Prostate gland (tissue), 2 donors: Measurements from ENCODE around the gene MRE11. TPM values are rescaled to one million over a fixed set of nuclear protein-coding genes. Genes with fewer than 3 reads are reported as not detected.

Experiments
- DNase-seq: peaks from one replicate; pipeline ENCODE4 v3.0.0-alpha.2; 2019; ENCODE audit warnings: low spot score
- H3K27ac ChIP-seq, 2 donors: fragments of 200-600 bp; sonication (generic); 2 replicates each; pipeline ENCODE4 v1.5.1; 2017 to 2019
- H3K27me3 ChIP-seq: fragments of 200-600 bp; sonication (generic); replicated peaks from 2 replicates; pipeline ENCODE4 v1.5.1; 2019; ENCODE audit not compliant: insufficient read depth
- H3K36me3 ChIP-seq, 2 donors: fragments of 200-600 bp; sonication (generic); 1 replicate in 1 of 2; 2 replicates in 1 of 2; pipeline versions ENCODE4 v1.5.1 to v1.8.1; 2017 to 2019
- H3K4me1 ChIP-seq: fragments of 200-600 bp; sonication (generic); replicated peaks from 2 replicates; pipeline ENCODE4 v1.5.1; 2019
- H3K4me3 ChIP-seq, 2 donors: fragments of 200-600 bp; sonication (generic); 2 replicates each; pipeline ENCODE4 v1.5.1; 2017 to 2019
- H3K9me3 ChIP-seq: fragments of 200-600 bp; sonication (generic); 2 replicates; pipeline ENCODE4 v1.5.1; 2017
- POLR2A ChIP-seq: fragments of 450-650 bp; IDR thresholded peaks from one replicate; pipeline ENCODE4 v1.6.1; 2016; ENCODE audit warnings: antibody characterized with exemption, mild to moderate bottlenecking
- POLR2AphosphoS5 ChIP-seq: sonication (generic); formaldehyde crosslinking; IDR thresholded peaks from one replicate; pipeline ENCODE4 v1.6.1; 2017; ENCODE audit warnings: antibody characterized with exemption
- WGBS: methylation state at CpG from one replicate; pipeline ENCODE4 v1.1.5; 2018; 5-methylcytosine and 5-hydroxymethylcytosine counted together
- intact Hi-C: fragments of 100-400 bp; cut with DNase I; formaldehyde crosslinking; loops from one replicate; pipeline ENCODE4 v1.14.2; 2022
- total RNA-seq, 2 donors: library from RNA; depleted of rRNA; stranded (reverse); fragments of >200 nt; gene quantifications; one replicate each; pipeline ENCODE4 v1.1.0, GENCODE V29; 2016
- TF ChIP-seq, protein P1 (sequence below), 4 experiments: fragments of 200-600 bp in 2 of 4; fragments of 450-650 bp in 2 of 4; sonication (generic) in 2 of 4; IDR thresholded peaks; 1 replicate in 3 of 4; 2 replicates in 1 of 4; pipeline ENCODE4 v1.5.1; 2016 to 2019; ENCODE audit warnings: antibody characterized with exemption in 4 of 4, mild to moderate bottlenecking in 2 of 4, moderate library complexity in 2 of 4

The MRE11 gene
- total RNA-seq, 2 donors from 2014 or later, result 12.3 to 14.1 TPM

DNA sequence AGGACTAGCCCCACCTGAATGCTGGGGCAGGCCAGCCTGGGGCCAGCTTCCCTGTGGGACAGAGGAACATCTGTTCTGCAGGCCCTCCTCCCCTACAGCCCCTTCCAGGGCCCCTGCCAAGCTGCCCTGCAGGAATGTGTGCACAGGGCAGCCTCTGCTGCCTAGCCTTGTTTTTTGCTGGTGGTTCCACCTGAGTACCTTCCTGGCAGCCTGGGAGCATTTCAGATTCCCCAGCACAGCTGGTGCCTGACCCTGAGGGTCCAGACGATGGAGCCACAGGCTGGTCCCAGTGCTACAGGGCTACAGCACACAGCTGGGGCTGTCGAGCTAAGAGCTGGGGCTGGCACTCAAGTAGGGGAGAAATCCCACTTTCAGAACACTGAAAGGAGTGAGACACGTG lies 70.1 kb downstream of the MRE11 start:
- H3K4me1 ChIP-seq, result no peaks in the 10 kb centered on the region
- TF ChIP-seq POLR2A (no peak), POLR2AphosphoS5 (no peak)
- TF ChIP-seq, protein P1, sequence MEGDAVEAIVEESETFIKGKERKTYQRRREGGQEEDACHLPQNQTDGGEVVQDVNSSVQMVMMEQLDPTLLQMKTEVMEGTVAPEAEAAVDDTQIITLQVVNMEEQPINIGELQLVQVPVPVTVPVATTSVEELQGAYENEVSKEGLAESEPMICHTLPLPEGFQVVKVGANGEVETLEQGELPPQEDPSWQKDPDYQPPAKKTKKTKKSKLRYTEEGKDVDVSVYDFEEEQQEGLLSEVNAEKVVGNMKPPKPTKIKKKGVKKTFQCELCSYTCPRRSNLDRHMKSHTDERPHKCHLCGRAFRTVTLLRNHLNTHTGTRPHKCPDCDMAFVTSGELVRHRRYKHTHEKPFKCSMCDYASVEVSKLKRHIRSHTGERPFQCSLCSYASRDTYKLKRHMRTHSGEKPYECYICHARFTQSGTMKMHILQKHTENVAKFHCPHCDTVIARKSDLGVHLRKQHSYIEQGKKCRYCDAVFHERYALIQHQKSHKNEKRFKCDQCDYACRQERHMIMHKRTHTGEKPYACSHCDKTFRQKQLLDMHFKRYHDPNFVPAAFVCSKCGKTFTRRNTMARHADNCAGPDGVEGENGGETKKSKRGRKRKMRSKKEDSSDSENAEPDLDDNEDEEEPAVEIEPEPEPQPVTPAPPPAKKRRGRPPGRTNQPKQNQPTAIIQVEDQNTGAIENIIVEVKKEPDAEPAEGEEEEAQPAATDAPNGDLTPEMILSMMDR (IDR thresholded peaks at IDR 0.05), result no peak
- 60% methylated on average over 2 of the region's 3 CpGs for WGBS
- H3K9me3 ChIP-seq, result no peaks in the 10 kb centered on the region
- intact Hi-C loops, result no loop called here
- H3K4me3 ChIP-seq, result no peak overlapping the region
- no peaks in the 10 kb centered on the region for H3K27me3 ChIP-seq
- no peaks in the 10 kb centered on the region for H3K36me3 ChIP-seq
- no peak overlapping the region for H3K27ac ChIP-seq
- DNase-seq, result no peak

DNA sequence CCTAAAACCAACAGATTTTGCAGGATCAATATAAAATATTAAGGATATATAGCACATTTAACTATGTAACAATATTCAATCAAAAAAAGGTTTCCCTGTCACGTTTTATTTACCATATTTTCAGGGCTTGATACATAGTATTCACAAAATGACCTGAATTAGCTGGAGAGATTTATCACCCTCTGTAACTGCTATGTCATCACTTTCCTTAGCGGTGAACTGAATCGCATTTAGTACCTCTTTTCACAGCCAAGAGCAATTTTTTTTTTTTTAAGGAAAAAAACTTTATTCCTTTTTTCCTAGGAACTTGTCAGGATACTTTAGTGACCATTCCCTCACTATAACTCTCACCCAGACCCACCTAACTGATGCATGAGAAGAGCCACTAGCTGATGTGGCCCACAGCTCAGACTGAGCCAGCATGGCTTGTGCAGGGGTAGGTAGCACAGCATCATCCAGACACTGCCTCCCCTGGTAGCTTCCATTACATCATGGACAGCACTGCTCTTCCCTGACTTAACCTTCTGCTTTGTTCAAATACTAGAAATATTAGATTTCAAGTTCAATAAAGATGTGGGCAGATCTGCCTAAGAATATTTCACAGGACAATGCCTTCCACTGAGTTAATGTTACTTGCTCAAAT lies 75.4 kb downstream of the MRE11 start:
- TF ChIP-seq, protein P1 (IDR thresholded peaks at IDR 0.05), result no peak
- TF ChIP-seq POLR2AphosphoS5 (no peak), POLR2A (no peak)
- WGBS, result 73% methylated on average over 3 of the region's 3 CpGs
- no peak overlapping the region for H3K4me3 ChIP-seq
- no peaks in the 10 kb centered on the region for H3K27me3 ChIP-seq
- intact Hi-C loops, result loop anchor here (10.0 kb wide), 1 partner anchor 523 kb away; no protein-coding TSS in a partner anchor
- no peak for DNase-seq
- no peaks in the 10 kb centered on the region for H3K36me3 ChIP-seq
- H3K9me3 ChIP-seq, result no peaks in the 10 kb centered on the region
- H3K4me1 ChIP-seq, result no peaks in the 10 kb centered on the region
- H3K27ac ChIP-seq, result no peak overlapping the region

GRCh38 chr11:94417386-94417987 lies 76.2 kb downstream of the MRE11 start:
- DNase-seq, result no peak
- Histone ChIP-seq H3K27ac (no peak overlapping the region), H3K27me3 (no peaks in the 10 kb centered on the region), H3K4me1 (no peaks in the 10 kb centered on the region), H3K4me3 (no peak overlapping the region), H3K9me3 (no peaks in the 10 kb centered on the region), H3K36me3 (no peaks in the 10 kb centered on the region)
- whole genome bisulfite sequencing, result 48% methylated on average over 4 of the region's 4 CpGs
- intact Hi-C loops, result loop anchor here (10.0 kb wide), 1 partner anchor 523 kb away; no protein-coding TSS in a partner anchor
- TF ChIP-seq, protein P1 (IDR thresholded peaks at IDR 0.05), result peak in 2 of 4 experiments; percentile 43 to 48
- no peak for TF ChIP-seq POLR2AphosphoS5
- no peak for TF ChIP-seq POLR2A

GRCh38 chr11:94405062-94405833 lies 88.4 kb downstream of the MRE11 start:
- H3K36me3 ChIP-seq, result no peaks in the 10 kb centered on the region
- peaks cover 4% of the 10 kb centered on the region for H3K4me1 ChIP-seq
- TF ChIP-seq, protein P1 (IDR thresholded peaks at IDR 0.05), result no peak
- TF ChIP-seq POLR2AphosphoS5, result no peak
- TF ChIP-seq POLR2A, result no peak
- 91% methylated on average over 4 of the region's 4 CpGs for WGBS
- peaks cover 10% of the 10 kb centered on the region for H3K27me3 ChIP-seq
- H3K9me3 ChIP-seq, result no peaks in the 10 kb centered on the region
- no peak for DNase-seq
- H3K27ac ChIP-seq, result no peak overlapping the region
- intact Hi-C loops, result no loop called here
- H3K4me3 ChIP-seq, result no peak overlapping the region
